ENCODE results near the gene IRS1.
"Not testable (repeated sequence)": the region's sequence is repeated elsewhere in the genome, so short reads cannot be mapped to it uniquely, and the experiment has no call there.

Gene IRS1

DNA sequence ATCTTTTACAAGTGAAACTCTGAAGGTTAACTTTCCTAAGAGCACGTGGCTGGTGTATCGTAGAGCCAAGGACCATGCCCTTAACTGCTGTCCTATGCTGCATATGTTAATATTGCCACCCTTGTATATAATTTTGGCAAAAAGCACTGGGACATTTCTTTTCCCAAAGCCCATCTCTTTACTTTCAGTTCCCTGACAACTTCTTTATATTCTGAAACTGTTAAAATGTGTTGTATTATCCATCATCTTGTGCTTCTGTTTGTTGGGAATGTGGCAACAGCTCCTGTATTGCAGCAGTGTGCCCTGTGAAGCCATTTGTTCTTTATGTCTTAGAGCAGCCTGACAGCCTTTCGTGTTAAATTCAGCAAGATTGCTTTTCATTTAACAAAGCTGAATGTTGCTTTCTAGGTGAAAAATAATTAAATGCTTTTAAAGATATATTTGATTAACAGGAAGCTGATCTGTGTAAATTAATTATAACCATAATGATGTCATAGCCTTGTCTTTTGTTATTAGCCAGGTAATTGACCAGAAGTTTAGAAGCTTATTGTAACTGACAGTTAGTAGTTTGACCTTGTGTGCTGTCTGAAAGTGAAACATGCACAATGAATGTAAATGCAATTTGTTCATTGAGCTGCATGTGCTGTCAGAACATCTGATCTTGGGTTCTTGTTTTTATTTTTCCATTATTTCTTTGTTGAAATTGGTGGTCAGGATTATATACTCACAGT is 45.9 kb upstream of the IRS1 start:
- Histone ChIP-seq H3K9ac (ENCODE audit: low read length) (no peak overlapping the region), H4K20me1 (ENCODE audit: insufficient read depth, low read length) (peaks cover 3% of the 10 kb centered on the region; the same call in 1 of the 2 replicates), H3K4me2 (ENCODE audit: low read length) (no peak overlapping the region), H3K9me3 (ENCODE audit: insufficient read depth, low read length) (no peaks in the 10 kb centered on the region), H2AFZ (ENCODE audit: low read depth, low read length) (no peak overlapping the region), H3K27ac (ENCODE audit: low read length) (no peak overlapping the region), H3K4me1 (ENCODE audit: low read length) (peaks cover 19% of the 10 kb centered on the region), H3K79me2 (ENCODE audit: low read length) (no peaks in the 10 kb centered on the region), H3K36me3 (replicated peaks; ENCODE audit: low read depth, low read length) (peaks cover 2% of the 10 kb centered on the region), H3K4me3 (ENCODE audit: low read length) (no peak overlapping the region), H3K27me3 (ENCODE audit: low read depth, low read length) (no peaks in the 10 kb centered on the region)
- no peak for TF ChIP-seq EZH2phosphoT487 (IDR thresholded peaks at IDR 0.05; ENCODE audit: low read depth)
- TF ChIP-seq, protein P1, sequence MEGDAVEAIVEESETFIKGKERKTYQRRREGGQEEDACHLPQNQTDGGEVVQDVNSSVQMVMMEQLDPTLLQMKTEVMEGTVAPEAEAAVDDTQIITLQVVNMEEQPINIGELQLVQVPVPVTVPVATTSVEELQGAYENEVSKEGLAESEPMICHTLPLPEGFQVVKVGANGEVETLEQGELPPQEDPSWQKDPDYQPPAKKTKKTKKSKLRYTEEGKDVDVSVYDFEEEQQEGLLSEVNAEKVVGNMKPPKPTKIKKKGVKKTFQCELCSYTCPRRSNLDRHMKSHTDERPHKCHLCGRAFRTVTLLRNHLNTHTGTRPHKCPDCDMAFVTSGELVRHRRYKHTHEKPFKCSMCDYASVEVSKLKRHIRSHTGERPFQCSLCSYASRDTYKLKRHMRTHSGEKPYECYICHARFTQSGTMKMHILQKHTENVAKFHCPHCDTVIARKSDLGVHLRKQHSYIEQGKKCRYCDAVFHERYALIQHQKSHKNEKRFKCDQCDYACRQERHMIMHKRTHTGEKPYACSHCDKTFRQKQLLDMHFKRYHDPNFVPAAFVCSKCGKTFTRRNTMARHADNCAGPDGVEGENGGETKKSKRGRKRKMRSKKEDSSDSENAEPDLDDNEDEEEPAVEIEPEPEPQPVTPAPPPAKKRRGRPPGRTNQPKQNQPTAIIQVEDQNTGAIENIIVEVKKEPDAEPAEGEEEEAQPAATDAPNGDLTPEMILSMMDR (IDR thresholded peaks at IDR 0.05; ENCODE audit: low read depth, low read length) = no peak

DNA sequence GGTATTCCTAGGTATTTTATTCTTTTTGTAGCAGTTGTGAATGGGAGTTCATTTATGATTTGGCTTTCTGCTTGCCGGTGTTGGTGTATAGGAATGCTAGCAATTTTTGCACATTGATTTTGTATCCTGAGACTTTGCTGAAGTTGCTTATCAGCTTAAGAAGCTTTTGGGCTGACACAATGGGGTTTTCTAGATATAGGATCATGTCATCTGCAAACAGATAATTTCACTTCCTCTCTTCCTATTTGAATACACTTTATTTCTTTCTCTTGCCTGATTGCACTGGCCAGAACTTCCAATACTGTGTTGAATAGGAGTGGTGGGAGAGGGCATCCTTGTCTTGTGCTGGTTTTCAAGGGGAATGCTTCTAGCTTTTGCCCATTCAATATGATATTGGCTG is 43.4 kb upstream of the IRS1 start:
- H3K27me3 ChIP-seq (ENCODE audit: low read depth, low read length); H3K79me2 ChIP-seq (ENCODE audit: low read length); H3K4me3 ChIP-seq (ENCODE audit: low read length); H3K9ac ChIP-seq (ENCODE audit: low read length); H3K36me3 ChIP-seq (replicated peaks; ENCODE audit: low read depth, low read length); H3K9me3 ChIP-seq (ENCODE audit: insufficient read depth, low read length); H3K27ac ChIP-seq (ENCODE audit: low read length); H4K20me1 ChIP-seq (ENCODE audit: insufficient read depth, low read length); H2AFZ ChIP-seq (ENCODE audit: low read depth, low read length): not testable (repeated sequence)
- Histone ChIP-seq H3K4me1 (ENCODE audit: low read length) (peaks cover 33% of the 10 kb centered on the region), H3K4me2 (ENCODE audit: low read length) (peak overlapping the region; percentile 22; the same call in 1 of the 2 replicates)

DNA sequence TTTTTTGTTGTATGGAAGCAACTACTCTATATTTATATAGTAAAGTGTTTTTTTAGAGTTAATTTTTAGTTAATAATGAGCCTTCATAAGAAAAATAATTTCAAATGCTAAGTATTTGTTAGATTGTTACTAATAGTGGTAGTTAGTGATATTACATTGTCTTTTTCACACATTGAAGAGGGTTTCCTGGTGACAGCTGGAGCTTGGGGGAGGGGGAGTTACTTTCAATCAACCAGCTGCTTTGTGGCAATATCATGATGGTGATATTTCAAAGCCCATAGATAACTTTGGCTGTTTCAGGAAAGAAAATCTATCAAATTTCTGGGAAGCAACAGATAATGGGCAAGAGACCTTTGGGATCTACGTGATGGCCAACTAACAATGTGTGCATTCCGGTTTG is 40.3 kb upstream of the IRS1 start:
- Histone ChIP-seq H3K79me2 (ENCODE audit: low read length) (peaks cover 23% of the 10 kb centered on the region), H3K4me3 (ENCODE audit: low read length) (peak overlapping the region; percentile 71; the same call in 1 of the 2 replicates), H3K27me3 (ENCODE audit: low read depth, low read length) (no peaks in the 10 kb centered on the region), H3K4me2 (ENCODE audit: low read length) (peak overlapping the region; percentile 67), H3K27ac (ENCODE audit: low read length) (no peak overlapping the region), H3K36me3 (replicated peaks; ENCODE audit: low read depth, low read length) (peaks cover 8% of the 10 kb centered on the region), H3K9ac (ENCODE audit: low read length) (no peak overlapping the region), H3K9me3 (ENCODE audit: insufficient read depth, low read length) (no peaks in the 10 kb centered on the region), H4K20me1 (ENCODE audit: insufficient read depth, low read length) (peaks cover 3% of the 10 kb centered on the region; the same call in 1 of the 2 replicates), H3K4me1 (ENCODE audit: low read length) (peaks cover 41% of the 10 kb centered on the region), H2AFZ (ENCODE audit: low read depth, low read length) (no peak overlapping the region)
- no peak for TF ChIP-seq EZH2phosphoT487 (IDR thresholded peaks at IDR 0.05; ENCODE audit: low read depth)
- TF ChIP-seq, protein P1 (IDR thresholded peaks at IDR 0.05; ENCODE audit: low read depth, low read length) = no peak

DNA sequence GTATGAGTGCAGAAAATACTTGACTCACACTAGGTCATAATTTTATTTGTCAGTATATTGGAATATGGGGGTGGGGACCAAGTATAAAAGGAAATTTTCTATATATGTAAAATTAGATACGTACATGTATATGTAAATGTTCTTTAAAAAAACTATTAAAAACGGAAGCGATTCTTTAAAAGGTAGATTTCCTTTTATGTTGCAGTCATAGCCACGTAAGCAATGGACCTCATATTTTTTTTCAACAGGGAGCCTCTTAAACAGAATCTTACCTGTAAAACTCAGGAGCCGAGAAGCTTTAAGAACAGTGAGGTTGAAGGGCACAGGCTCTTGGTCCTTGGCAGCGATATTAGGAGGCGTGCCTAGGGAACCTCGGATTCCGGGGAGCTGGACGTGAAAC is 39.5 kb upstream of the IRS1 start:
- Histone ChIP-seq H3K4me3 (ENCODE audit: low read length) (peak overlapping the region; percentile 71), H2AFZ (ENCODE audit: low read depth, low read length) (0 out of 2 replicates have a peak overlapping the region, but pooled peaks have one; percentile 45), H3K4me2 (ENCODE audit: low read length) (peak overlapping the region; percentile 67), H4K20me1 (ENCODE audit: insufficient read depth, low read length) (peaks cover 3% of the 10 kb centered on the region; the same call in 1 of the 2 replicates), H3K9ac (ENCODE audit: low read length) (peak overlapping the region; percentile 27; the same call in 1 of the 2 replicates), H3K27ac (ENCODE audit: low read length) (no peak overlapping the region), H3K4me1 (ENCODE audit: low read length) (peaks cover 41% of the 10 kb centered on the region), H3K36me3 (replicated peaks; ENCODE audit: low read depth, low read length) (peaks cover 8% of the 10 kb centered on the region), H3K9me3 (ENCODE audit: insufficient read depth, low read length) (no peaks in the 10 kb centered on the region), H3K79me2 (ENCODE audit: low read length) (peaks cover 31% of the 10 kb centered on the region), H3K27me3 (ENCODE audit: low read depth, low read length) (no peaks in the 10 kb centered on the region)
- TF ChIP-seq EZH2phosphoT487 (IDR thresholded peaks at IDR 0.05; ENCODE audit: low read depth) = no peak
- TF ChIP-seq, protein P1 (IDR thresholded peaks at IDR 0.05; ENCODE audit: low read depth, low read length) = no peak
